GM19193 (cell line): ENCODE measurements around the gene JAGN1.

Experiments used
- POLR2A ChIP-seq: IDR thresholded peaks from 4 replicates; pipeline ENCODE4 v1.6.1; 2011; ENCODE audit not compliant: insufficient read depth, insufficient read length; ENCODE audit errors: extremely low read depth

The JAGN1 gene

DNA sequence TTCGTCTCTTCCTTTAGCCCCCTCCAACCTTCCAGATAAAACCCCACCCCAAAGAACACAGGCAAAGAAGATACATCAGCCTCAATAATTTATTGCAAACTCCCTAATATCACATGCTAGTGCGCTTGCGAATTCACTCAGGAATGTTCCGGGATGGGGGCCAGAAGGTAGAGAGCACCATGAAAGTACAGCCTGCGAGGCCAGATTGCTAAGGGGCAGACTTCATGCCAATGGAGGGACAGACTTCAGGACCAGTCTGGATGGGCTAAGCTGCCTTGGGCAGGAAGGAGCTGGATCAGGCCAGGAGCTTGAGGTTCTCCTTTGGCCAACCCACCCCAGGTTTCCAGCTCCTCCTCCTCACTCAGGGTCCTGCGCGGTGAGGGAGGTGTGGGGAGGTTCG, 23.8 kb upstream of the JAGN1 start:
- no peak for TF ChIP-seq POLR2A

DNA sequence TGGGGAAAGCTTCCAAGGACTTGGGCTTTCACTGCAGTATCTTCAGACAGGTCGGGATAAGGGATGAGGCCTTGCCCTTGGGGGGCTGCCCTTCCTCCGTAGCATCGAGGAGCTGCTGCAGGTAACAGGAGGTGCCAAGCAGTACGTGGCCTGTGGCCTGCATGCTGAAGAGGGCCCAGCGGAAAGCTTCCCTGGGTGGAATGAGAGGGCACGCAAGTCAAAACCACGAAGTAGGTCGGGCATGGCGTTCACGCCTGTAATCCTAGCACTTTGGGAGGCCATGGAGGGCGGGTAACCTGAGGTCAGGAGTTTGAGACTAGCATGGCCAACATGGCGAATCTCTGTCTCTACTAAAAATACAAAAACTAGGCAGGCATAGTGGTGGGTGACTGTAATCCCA, 23.3 kb upstream of the JAGN1 start:
- TF ChIP-seq POLR2A = no peak

DNA sequence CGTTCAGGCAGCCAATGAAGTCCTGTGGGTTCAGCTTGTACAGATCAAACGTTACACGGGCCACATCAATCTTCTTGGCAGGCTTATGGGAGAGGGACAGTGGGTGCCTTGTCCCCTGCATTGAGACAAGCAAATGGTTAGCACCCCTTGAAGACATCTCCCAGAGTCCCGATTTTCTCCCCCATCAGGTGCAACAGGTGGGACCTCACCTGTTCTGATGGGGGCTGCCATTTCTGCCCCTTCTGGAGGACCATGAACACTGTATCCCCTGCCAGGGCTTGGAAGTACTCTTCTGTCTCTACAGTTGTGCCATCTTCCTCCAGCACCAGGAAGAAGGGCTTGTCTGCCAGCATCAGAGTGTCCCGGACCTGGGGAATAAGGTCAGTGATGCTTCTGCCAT, 20.5 kb upstream of the JAGN1 start:
- no peak for TF ChIP-seq POLR2A

DNA sequence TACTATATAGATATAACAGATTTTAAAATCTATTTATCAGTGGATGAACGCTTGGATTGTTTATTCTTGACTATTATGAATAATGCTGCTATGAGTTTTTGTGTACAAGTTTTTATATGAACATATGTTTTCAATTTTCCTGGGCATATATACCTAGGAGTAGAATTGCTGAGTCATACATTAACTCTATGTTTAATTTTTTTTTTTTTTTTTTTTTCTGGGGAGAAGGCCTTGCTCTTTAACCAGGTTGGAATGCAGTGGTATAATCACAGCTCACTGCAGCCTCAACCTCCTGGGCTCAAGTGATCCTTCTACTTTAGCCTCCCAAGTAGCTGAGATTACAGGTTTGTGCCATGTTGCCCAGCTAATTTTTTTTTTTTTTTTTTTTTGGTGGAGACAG, 19.4 kb upstream of the JAGN1 start:
- no peak for TF ChIP-seq POLR2A

DNA sequence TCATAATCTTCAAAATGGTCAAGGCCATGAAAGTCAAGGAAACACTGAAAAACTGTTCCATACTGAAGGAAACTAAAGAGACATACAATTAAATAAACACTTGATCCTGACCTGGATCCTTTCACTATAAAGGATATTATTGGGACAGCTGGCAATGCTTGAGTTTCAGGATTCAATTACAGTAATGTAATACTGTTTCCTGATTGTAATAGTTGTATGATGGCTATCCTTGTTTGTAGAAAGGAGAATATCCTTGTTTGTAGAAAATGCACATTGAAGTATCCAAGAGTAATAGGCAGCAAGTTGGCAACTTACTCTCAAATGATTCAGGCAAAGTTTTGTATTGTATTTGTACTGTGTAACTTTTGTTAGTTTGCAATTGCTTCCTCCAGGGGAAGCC, 15.0 kb upstream of the JAGN1 start:
- no peak for TF ChIP-seq POLR2A

DNA sequence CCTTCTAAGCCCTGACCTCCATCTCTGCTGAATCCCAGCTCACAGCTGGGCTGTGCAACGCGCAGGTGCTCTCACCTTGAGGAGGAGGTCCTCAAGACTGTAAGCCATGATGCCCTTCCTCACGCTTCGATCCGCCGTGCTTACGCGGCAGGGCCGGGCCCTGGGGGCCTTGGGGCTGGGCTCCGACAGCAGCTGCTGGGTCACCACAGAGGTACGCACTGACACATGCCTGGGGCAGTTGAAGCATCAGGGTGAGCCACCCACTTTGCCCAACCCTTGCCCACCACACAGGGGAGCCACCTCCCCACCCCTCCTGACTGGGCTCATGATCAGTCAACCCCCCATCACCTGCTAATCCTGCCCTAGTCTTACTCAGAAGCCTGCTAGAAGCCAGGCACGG, 13.4 kb upstream of the JAGN1 start:
- no peak for TF ChIP-seq POLR2A

DNA sequence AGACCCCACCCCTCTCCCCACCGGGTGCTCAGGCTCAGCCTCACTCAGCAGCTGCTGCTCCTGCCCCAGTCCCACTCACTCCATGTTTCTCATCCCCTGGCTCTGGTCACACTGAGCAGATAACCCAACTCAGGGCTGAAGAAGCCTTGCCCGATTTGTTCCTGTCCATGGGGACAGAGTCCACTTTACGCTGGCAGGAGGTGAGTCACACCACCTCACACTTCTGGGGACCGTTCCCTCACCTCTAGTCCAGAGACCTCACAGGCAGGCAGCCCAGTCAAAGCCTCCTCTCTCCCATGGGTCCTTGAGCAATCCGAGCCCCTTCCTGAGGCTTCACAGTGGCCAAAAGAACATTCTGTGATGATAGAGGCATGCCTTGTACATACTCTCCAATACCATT, 11.7 kb upstream of the JAGN1 start:
- no peak for TF ChIP-seq POLR2A

DNA sequence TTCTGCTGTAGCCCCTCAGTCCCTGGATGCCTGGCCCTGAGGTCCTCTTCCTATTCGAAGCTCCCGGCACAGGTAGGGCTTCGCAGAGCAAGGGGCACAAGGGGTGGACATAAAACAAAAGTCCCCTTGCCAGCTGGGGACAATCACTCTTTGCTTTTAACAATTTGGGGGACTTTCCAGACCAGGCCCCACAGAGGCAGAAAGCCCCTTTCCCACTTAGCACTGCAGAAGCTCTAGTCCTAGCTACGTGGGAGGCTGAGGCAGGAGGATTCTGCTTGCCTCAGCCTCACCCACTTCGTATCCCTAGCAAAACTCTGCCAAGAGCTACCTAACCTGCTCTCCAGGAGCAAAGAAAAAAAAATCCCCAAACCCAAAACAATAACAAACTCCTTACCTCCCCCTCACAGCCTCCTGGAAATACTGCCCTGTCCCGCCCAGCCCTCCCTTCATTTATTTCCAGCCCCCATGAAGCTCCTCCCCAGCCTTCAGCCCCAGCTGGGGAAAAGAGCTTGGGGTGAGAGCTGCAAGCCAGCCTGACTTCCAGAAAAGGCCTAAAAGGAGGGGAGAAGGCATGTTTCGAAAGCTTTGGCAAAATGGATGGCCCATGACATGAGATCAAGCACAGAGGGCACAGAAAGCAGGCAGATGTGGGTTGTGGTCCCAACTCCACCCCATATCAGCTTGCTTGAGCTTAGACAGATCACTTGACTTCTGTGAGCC, 10.4 kb upstream of the JAGN1 start, which contains the start of gene CIDEC:
TSS of gene CIDEC (minus strand) at position 424 of the 720 bp plus-strand sequence. CDS start 1,767 bp downstream, outside the sequence.
- no peak for TF ChIP-seq POLR2A

DNA sequence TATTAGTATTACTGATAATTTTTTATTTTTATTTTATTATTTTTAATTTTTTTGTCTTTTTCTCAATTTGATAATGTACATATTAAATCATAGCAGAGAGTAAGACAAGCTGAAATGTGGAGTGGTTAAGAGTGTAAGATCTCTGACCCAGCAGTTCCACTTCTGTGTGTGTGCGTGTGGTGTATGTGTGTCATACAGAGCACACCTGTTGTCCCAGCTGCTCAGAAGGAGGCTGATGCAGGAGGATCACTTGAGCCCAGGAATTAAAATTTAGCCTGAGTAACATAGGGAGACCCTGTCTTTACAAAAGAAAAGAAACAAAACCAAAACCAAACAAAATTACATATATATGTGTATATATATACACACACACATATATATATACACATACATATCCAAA, 9.0 kb upstream of the JAGN1 start:
- no peak for TF ChIP-seq POLR2A

DNA sequence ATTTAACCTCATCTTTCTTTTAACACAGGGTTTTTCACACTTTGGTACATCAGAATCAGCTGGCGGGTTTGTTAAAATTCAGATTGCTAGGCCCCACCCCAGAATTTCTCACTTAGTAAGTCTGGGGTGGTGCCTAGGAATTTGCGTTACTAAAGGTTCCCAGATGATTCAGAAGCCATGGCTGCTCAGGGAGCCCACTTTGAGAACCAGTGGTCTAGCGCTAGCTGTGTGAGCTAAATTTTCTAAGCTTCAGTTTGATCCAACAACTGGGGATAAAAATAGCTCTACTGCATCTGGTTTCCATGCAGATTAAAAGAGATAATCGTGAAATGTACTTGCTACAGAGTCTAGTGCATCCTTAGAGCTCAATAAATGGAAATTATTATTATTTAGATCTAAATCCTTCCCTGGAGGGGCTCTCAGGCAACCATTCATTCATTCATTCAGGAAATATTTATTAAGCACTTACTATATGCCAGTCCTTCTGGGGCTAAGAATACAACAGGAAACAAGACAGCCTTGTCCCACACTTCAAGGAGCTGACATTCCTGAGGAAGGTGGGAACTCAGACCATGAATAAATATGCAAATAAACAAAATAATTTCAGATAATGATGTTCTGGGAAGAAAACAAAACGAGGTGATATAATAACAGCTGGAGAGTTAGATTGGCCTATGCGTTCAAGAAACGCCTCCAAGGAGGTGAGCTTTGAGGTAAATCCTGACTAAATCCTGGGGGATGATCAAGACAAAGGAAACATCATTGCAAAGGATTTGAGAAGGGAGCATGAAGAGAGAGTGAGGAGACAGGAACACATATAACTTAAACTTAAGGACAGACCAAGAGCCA, 6.5 kb upstream of the JAGN1 start:
- TF ChIP-seq POLR2A = no peak

DNA sequence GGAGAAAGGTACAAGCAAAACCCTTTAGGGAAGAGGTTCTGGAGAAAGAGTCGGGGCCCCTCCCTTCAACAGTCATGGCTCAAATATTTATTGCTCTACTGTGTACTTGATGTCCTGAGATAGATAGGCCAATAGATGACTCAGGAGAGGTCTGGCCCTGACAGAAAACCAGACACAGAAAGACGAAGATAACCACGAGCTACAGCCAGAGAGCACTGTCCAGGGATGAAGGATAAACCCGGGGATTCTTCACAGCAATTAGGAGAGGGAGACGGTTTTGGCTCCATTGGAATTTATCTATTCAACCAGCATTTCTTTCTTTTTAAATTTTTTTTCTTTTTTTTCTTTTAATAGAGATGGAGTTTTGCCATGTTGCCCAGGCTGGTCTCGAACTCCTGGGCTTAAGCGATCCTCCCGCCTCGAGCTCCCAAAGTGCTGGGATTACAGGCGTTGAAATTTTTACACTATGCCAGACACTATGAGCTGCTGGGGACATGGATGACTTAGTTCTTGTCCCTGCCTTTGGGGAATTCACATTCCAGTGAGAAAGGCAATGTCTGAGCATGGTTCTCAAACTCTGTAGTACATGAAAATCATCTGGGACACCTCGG, 5.8 kb upstream of the JAGN1 start:
- no peak for TF ChIP-seq POLR2A

DNA sequence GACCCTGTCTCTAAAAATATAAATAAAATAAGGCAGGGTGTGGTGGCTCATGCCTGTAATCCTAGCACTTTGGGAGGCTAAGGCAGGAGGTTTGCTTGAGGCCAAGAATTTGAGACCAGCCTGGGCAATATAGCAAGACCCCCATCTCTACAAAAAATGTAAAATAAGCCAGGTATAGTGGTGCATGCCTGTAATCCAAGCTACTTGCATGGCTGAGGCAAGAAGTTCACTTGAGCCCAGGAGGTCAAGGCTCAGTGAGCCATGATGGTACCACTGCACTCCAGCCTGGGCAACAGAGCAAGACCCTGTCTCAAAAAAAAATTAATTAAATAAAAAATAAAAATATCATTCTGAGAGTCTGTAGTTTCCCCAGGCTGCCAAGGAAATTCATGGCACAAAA, 4.1 kb upstream of the JAGN1 start:
- no peak for TF ChIP-seq POLR2A

DNA sequence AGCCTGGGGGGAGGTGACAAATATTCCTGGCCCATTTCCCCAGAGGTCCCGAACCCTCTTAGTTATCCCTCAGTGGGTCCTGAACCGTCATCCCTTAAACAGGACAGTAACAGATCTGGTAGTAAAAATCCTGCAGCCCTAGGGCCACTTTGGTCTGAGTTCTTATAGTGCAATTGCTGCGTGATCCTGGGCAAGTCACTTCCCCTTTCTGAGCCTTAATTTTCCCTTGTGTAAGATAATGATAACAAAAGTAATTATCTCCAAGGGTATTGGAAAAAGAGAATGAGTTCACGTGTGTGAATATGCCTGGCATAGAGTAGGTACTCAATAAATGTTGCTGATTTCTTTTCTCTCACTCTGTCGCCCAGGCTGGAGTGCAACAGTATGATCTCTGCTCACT, 2.9 kb upstream of the JAGN1 start:
- TF ChIP-seq POLR2A = no peak

DNA sequence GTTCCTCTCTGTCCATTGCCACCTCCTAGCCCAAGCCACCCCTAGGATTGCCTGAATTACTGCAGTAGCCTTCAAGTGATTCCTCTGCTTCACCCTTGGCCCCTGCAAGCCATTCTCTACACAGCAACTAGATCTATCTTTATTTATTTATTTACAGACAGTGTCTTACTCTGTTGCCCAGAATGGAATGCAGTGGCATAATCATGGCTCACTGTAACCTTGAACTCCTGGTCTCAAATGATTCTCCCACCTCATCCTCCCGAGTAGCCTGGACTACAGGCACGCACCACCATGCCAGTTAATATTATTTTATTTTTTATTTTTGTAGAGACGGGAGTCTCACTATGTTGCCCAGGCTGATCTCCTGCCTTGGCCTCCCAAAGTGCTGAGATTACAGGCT, 1.9 kb upstream of the JAGN1 start:
- no peak for TF ChIP-seq POLR2A

DNA sequence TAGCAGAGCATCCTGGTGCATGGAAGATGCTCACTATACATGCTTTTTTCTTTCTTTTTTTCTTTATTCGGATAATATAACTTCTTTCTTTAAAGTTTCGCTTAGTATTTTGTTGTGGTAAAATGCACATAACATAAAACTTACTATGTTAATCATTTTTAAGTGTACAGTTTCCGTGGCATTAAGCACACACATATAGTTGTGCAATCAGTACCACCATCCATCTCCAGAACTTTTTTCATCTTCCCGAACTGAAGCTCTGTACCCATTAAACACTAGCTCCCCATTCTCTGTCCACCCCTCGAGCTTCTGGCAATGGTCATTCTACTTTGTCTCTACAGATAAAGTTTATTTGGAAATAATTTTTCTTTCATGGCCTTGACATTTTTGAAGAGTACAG, 1.0 kb upstream of the JAGN1 start:
- no peak for TF ChIP-seq POLR2A
